C4-2B (cell line): ENCODE measurements around the gene ATR.

ENCODE experiments used
- ZFX ChIP-seq: fragments of 450-650 bp; IDR thresholded peaks from 2 replicates; pipeline ENCODE4 v1.6.1; 2017
- TF ChIP-seq, protein P1 (sequence below): fragments of 450-650 bp; conservative IDR thresholded peaks from 2 replicates; pipeline ENCODE4 v1.5.1; 2017; ENCODE audit warnings: mild to moderate bottlenecking

DNA sequence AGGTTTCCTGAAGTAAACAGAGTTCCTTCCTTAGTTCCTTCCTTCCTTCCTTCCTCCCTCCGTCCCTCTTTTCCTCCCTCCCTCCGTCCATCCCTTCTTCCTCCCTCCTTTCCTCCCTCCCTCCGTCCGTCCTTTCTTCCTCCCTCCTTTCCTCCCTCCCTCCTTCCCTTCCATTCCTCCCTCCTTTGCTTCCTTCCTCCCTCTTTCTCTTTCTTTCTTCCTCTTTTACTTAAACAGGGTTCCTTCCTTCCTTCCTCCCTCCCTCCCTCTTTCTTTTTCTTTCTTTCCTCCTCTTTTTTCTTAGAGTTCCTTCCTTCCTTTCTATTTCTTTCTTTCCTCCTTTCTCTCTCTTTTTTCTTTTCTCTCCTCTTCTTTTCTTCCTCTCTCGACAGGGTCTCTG, 35.2 kb downstream of the ATR start:
- TF ChIP-seq ZFX = no peak
- TF ChIP-seq, protein P1, sequence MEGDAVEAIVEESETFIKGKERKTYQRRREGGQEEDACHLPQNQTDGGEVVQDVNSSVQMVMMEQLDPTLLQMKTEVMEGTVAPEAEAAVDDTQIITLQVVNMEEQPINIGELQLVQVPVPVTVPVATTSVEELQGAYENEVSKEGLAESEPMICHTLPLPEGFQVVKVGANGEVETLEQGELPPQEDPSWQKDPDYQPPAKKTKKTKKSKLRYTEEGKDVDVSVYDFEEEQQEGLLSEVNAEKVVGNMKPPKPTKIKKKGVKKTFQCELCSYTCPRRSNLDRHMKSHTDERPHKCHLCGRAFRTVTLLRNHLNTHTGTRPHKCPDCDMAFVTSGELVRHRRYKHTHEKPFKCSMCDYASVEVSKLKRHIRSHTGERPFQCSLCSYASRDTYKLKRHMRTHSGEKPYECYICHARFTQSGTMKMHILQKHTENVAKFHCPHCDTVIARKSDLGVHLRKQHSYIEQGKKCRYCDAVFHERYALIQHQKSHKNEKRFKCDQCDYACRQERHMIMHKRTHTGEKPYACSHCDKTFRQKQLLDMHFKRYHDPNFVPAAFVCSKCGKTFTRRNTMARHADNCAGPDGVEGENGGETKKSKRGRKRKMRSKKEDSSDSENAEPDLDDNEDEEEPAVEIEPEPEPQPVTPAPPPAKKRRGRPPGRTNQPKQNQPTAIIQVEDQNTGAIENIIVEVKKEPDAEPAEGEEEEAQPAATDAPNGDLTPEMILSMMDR = no peak
